ENCODE results near the gene ABHD2.

ABHD2 gene

DNA sequence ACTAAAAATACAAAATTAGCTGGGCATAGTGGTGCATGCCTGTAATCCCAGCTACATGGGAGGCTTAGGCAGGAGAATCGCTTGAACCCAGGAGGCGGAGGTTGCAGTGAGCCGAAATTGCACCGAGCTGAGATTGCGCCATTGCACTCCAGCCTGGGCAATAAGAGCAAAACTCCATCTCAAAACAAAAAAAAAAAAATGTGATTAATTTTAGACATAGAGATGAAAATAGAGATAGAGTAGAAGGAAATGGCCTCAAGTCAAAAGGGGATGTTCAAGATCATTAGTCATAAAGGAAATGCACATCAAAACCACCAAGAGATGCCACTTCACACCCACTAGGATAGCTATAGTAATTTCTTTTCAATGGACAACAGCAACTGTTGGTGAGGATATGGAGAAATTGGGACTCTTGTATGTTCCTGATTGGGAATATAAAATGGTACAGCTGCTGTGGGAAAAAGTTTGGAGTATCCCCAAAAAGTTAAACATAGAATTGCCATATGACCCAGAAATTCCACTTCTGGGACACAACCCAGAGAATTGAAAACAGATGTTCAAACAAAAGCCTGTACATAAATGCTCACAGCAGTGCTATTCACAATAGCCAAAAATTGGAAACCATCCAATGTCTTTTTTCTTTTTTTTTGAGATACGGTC, 55.4 kb downstream of the ABHD2 start:
- Histone ChIP-seq H3K9me3 (ENCODE audit: control insufficient read depth, low read length) (no peaks in the 10 kb centered on the region), H3K27ac (no peak overlapping the region), H3K9ac (no peak overlapping the region), H3K4me2 (ENCODE audit: low read length) (no peak overlapping the region), H3K4me3 (ENCODE audit: low read depth, low read length) (no peak overlapping the region), H3K36me3 (ENCODE audit: control insufficient read depth, insufficient read depth, low read length) (no peaks in the 10 kb centered on the region), H3K79me2 (no peaks in the 10 kb centered on the region), H3K27me3 (ENCODE audit: control insufficient read depth, insufficient read depth, low read length) (no peaks in the 10 kb centered on the region), H2AFZ (no peak overlapping the region), H3K4me1 (no peaks in the 10 kb centered on the region)
- TF ChIP-seq, protein P1, sequence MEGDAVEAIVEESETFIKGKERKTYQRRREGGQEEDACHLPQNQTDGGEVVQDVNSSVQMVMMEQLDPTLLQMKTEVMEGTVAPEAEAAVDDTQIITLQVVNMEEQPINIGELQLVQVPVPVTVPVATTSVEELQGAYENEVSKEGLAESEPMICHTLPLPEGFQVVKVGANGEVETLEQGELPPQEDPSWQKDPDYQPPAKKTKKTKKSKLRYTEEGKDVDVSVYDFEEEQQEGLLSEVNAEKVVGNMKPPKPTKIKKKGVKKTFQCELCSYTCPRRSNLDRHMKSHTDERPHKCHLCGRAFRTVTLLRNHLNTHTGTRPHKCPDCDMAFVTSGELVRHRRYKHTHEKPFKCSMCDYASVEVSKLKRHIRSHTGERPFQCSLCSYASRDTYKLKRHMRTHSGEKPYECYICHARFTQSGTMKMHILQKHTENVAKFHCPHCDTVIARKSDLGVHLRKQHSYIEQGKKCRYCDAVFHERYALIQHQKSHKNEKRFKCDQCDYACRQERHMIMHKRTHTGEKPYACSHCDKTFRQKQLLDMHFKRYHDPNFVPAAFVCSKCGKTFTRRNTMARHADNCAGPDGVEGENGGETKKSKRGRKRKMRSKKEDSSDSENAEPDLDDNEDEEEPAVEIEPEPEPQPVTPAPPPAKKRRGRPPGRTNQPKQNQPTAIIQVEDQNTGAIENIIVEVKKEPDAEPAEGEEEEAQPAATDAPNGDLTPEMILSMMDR (IDR thresholded peaks at IDR 0.05): no peak

DNA sequence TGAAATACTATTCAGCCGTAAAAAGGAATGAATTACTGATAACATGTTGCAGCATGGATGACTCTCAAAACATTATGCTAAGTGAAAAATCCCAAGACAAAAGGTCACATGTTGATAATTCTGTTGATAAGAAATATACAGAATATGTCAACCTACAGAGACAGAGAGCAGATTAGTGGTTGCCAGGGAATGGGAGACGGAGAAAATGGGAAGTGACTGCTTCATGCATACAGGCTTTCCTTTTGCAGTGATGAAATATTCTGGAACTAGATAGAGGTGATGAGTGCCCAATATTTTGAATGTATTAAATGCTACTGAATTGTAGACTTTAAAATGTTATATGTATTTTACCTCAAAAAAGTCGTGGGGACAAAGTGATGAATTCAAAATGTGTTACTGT, 56.2 kb downstream of the ABHD2 start:
- Histone ChIP-seq H3K9me3 (ENCODE audit: control insufficient read depth, low read length) (no peaks in the 10 kb centered on the region), H3K4me3 (ENCODE audit: low read depth, low read length) (no peak overlapping the region), H2AFZ (no peak overlapping the region), H3K9ac (no peak overlapping the region), H3K36me3 (ENCODE audit: control insufficient read depth, insufficient read depth, low read length) (no peaks in the 10 kb centered on the region), H3K27me3 (ENCODE audit: control insufficient read depth, insufficient read depth, low read length) (no peaks in the 10 kb centered on the region), H3K27ac (no peak overlapping the region), H3K4me1 (no peaks in the 10 kb centered on the region), H3K4me2 (ENCODE audit: low read length) (no peak overlapping the region), H3K79me2 (no peaks in the 10 kb centered on the region)
- TF ChIP-seq, protein P1 (IDR thresholded peaks at IDR 0.05): no peak

DNA sequence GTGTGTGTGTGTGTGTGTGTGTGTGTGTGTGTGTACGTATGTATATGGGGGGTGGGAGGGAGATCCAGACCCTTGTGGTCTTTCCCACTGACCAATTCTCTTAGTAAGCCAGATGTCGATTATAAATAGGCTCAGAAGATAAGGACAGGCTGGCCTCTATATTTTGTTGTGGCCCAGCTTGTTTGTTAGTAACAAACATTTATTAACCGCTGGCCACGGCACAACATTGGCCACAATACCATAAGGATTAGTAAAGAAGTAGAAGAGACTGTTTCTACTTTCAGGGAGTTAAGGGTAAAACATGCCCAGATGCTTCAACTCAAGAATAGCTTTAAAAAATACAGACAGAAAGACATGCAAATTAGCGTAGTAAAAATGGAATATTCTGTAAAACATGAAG, 58.1 kb downstream of the ABHD2 start:
- Histone ChIP-seq H3K4me3 (ENCODE audit: low read depth, low read length) (no peak overlapping the region), H3K79me2 (no peaks in the 10 kb centered on the region), H3K4me2 (ENCODE audit: low read length) (no peak overlapping the region), H3K9ac (no peak overlapping the region), H3K4me1 (no peaks in the 10 kb centered on the region), H3K9me3 (ENCODE audit: control insufficient read depth, low read length) (no peaks in the 10 kb centered on the region), H3K27me3 (ENCODE audit: control insufficient read depth, insufficient read depth, low read length) (no peaks in the 10 kb centered on the region), H3K36me3 (ENCODE audit: control insufficient read depth, insufficient read depth, low read length) (no peaks in the 10 kb centered on the region), H2AFZ (no peak overlapping the region), H3K27ac (no peak overlapping the region)
- TF ChIP-seq, protein P1 (IDR thresholded peaks at IDR 0.05): no peak

DNA sequence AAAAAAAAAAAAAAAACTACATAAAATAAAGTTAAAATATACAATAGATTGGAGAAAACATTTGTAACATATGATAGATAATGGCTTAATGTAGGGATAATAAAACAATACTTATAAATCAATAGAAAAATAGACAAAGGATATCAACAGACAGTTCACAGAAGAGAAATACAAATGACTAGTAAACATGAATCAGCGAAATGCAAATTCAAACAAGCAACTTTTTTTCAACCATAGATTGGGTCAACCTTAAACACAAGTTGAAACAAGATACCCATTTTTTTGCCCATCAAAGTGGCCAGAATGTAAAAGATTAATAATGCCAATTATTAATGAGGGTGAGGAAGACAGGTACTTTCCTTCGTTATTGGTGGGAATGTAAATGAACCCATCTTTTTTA, 59.9 kb downstream of the ABHD2 start:
- no peak overlapping the region for H3K4me3 ChIP-seq (ENCODE audit: low read depth, low read length)
- no peak overlapping the region for H3K9ac ChIP-seq
- H3K79me2 ChIP-seq: no peaks in the 10 kb centered on the region
- no peaks in the 10 kb centered on the region for H3K36me3 ChIP-seq (ENCODE audit: control insufficient read depth, insufficient read depth, low read length)
- no peak overlapping the region for H3K27ac ChIP-seq
- TF ChIP-seq, protein P1 (IDR thresholded peaks at IDR 0.05): no peak
- no peaks in the 10 kb centered on the region for H3K9me3 ChIP-seq (ENCODE audit: control insufficient read depth, low read length)
- no peak overlapping the region for H3K4me2 ChIP-seq (ENCODE audit: low read length)
- H2AFZ ChIP-seq: no peak overlapping the region
- H3K4me1 ChIP-seq: no peaks in the 10 kb centered on the region
- H3K27me3 ChIP-seq (ENCODE audit: control insufficient read depth, insufficient read depth, low read length): no peaks in the 10 kb centered on the region

DNA sequence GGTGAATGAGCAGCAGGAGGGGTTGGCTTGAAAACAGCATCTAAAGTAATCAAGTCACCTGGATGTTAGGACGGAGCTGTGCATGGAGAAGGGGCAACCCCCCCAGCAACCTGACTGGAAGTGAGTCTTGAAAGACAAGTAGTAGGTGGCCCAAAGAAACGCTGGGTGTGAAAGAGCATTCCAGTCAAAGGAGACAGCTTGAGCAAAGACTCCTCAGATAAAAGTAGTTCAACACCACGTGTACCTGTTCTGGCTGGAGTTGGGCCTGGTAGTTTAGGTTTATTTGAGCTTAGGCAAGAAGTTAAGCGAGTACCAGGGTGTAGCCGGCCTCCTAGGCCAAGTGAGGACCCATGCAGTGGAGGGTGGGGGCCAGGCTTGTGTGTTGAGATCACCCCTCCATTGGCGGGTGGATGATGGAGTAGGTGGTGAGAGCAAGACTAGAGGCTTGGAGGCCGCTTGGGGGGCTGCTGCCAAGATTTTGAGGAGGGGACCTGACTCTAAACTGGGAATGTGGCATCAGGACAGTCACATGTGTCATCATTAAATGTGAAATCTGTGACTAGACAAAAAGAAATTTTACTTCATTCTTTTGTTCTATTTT, 61.3 kb downstream of the ABHD2 start:
- Histone ChIP-seq H3K27me3 (ENCODE audit: control insufficient read depth, insufficient read depth, low read length) (no peaks in the 10 kb centered on the region), H3K27ac (no peak overlapping the region), H3K9me3 (ENCODE audit: control insufficient read depth, low read length) (no peaks in the 10 kb centered on the region), H3K9ac (no peak overlapping the region), H3K36me3 (ENCODE audit: control insufficient read depth, insufficient read depth, low read length) (no peaks in the 10 kb centered on the region), H3K4me1 (no peaks in the 10 kb centered on the region), H2AFZ (no peak overlapping the region), H3K4me2 (ENCODE audit: low read length) (no peak overlapping the region), H3K4me3 (ENCODE audit: low read depth, low read length) (no peak overlapping the region), H3K79me2 (no peaks in the 10 kb centered on the region)
- TF ChIP-seq, protein P1 (IDR thresholded peaks at IDR 0.05): no peak

Measured in parathyroid adenoma (tissue), 2 donors.